Esophagus (tissue), 2 donors: Measurements from ENCODE around the gene PRIMPOL. TPM values are rescaled to one million over a fixed set of nuclear protein-coding genes. Genes with fewer than 3 reads are reported as not detected.

Source experiments
- H3K27ac ChIP-seq, 2 donors: one replicate each; pipeline ENCODE4 v1.5.1; 2013; ENCODE audit warnings: low read depth in 2 of 2, mild to moderate bottlenecking in 2 of 2, inconsistent platforms in 1 of 2, low read length in 1 of 2, moderate library complexity in 1 of 2
- H3K27me3 ChIP-seq, 2 donors: one replicate each; pipeline ENCODE4 v1.6.1; 2013; ENCODE audit warnings: low read length in 2 of 2, control low read depth in 1 of 2, mild to moderate bottlenecking in 1 of 2; ENCODE audit not compliant: insufficient read depth in 2 of 2, control insufficient read depth in 1 of 2
- H3K36me3 ChIP-seq, 2 donors: one replicate each; pipeline ENCODE4 v1.6.1; 2013; ENCODE audit warnings: low read length in 1 of 2; ENCODE audit not compliant: control insufficient read depth in 2 of 2, insufficient read depth in 2 of 2
- H3K4me1 ChIP-seq, 2 donors: one replicate each; pipeline ENCODE4 v1.6.1; 2013; ENCODE audit warnings: low read length in 1 of 2; ENCODE audit not compliant: control insufficient read depth in 2 of 2, insufficient read depth in 2 of 2
- H3K4me3 ChIP-seq, 2 donors: one replicate each; pipeline ENCODE4 v1.5.1; 2013; ENCODE audit warnings: low read length in 2 of 2, mild to moderate bottlenecking in 2 of 2, low read depth in 1 of 2, moderate library complexity in 1 of 2
- H3K9me3 ChIP-seq, 2 donors: one replicate each; pipeline ENCODE4 v1.6.1; 2013; ENCODE audit warnings: mild to moderate bottlenecking in 2 of 2, low read depth in 1 of 2, low read length in 1 of 2, moderate library complexity in 1 of 2; ENCODE audit not compliant: control insufficient read depth in 2 of 2, insufficient read depth in 1 of 2
- WGBS, 2 donors: extraction: QIAGEN DNeasy Blood & Tissue Kit; methylation state at CpG; one replicate each; pipeline ENCODE4 v1.1.7; 2013; 5-methylcytosine and 5-hydroxymethylcytosine counted together
- polyA plus RNA-seq, 2 donors: library from polyadenylated mRNA; stranded (reverse); fragments of 200-250 nt; gene quantifications; one replicate each; pipeline ENCODE4 v1.2.3, GENCODE V29; 2013
- donor health status: healthy with polysubstance abuse.
- donor health status: Bipolar disorder and iron deficiency.

Gene PRIMPOL
- polyA plus RNA-seq, 2 donors: 5.9 to 27.3 TPM

- no peak overlapping the region for H3K4me3 ChIP-seq
- H3K36me3 ChIP-seq: peaks cover 10 to 12% of the 10 kb centered on the region in 2 donors
- H3K27me3 ChIP-seq: no peaks in the 10 kb centered on the region
- WGBS, 2 donors: 97 to 99% methylated on average over 4 of the region's 4 CpGs
- H3K27ac ChIP-seq: no peak overlapping the region
- no peaks in the 10 kb centered on the region for H3K4me1 ChIP-seq
- no peaks in the 10 kb centered on the region for H3K9me3 ChIP-seq
Observed at GRCh38 chr4:184636144-184636543, 13.4 kb upstream of the PRIMPOL start.

GRCh38 chr4:184636897-184637296 is 12.6 kb upstream of the PRIMPOL start:
- Histone ChIP-seq H3K9me3 (no peaks in the 10 kb centered on the region), H3K36me3 (peaks cover 10 to 12% of the 10 kb centered on the region in 2 donors), H3K27ac (no peak overlapping the region), H3K4me3 (no peak overlapping the region), H3K27me3 (no peaks in the 10 kb centered on the region), H3K4me1 (no peaks in the 10 kb centered on the region)
- WGBS, 2 donors: 79 to 98% methylated on average over 4 of the region's 4 CpGs

GRCh38 chr4:184641022-184641421 is 8.5 kb upstream of the PRIMPOL start:
- Histone ChIP-seq H3K27me3 (no peaks in the 10 kb centered on the region), H3K4me3 (no peak overlapping the region), H3K36me3 (peaks cover 5 to 11% of the 10 kb centered on the region in 2 donors), H3K4me1 (peaks cover 0 to 2% of the 10 kb centered on the region in 2 donors), H3K27ac (no peak overlapping the region), H3K9me3 (no peaks in the 10 kb centered on the region)
- WGBS, 2 donors: 78 to 81% methylated on average over 3 of the region's 3 CpGs

- 96 to 97% methylated on average over 5 of the region's 5 CpGs for WGBS, 2 donors
- Histone ChIP-seq H3K4me1 (peaks cover 0 to 2% of the 10 kb centered on the region in 2 donors), H3K27ac (no peak overlapping the region), H3K27me3 (no peaks in the 10 kb centered on the region), H3K36me3 (peaks cover 5 to 8% of the 10 kb centered on the region in 2 donors), H3K9me3 (no peaks in the 10 kb centered on the region), H3K4me3 (no peak overlapping the region)
Observed at GRCh38 chr4:184641451-184641850, 8.1 kb upstream of the PRIMPOL start.

GRCh38 chr4:184643731-184644130 is 5.8 kb upstream of the PRIMPOL start:
- H3K9me3 ChIP-seq: no peaks in the 10 kb centered on the region
- 77 to 85% methylated on average over 1 of the region's 1 CpG for WGBS, 2 donors

GRCh38 chr4:184644553-184645307 is 4.8 kb upstream of the PRIMPOL start:
- Histone ChIP-seq H3K4me1 (peaks cover 0 to 7% of the 10 kb centered on the region in 2 donors), H3K36me3 (no peaks in the 10 kb centered on the region), H3K9me3 (no peaks in the 10 kb centered on the region), H3K4me3 (no peak overlapping the region), H3K27me3 (no peaks in the 10 kb centered on the region), H3K27ac (no peak overlapping the region)
- WGBS, 2 donors: 80 to 89% methylated on average over 9 of the region's 9 CpGs

More at GRCh38 chr4:184643731-184644130, 5.8 kb upstream of the PRIMPOL start:
- H3K36me3 ChIP-seq: no peaks in the 10 kb centered on the region
- H3K4me1 ChIP-seq: peaks cover 0 to 7% of the 10 kb centered on the region in 2 donors
- no peaks in the 10 kb centered on the region for H3K27me3 ChIP-seq
- no peak overlapping the region for H3K27ac ChIP-seq
- no peak overlapping the region for H3K4me3 ChIP-seq

- WGBS, 2 donors: 44 to 56% methylated on average over 6 of the region's 6 CpGs
- H3K27me3 ChIP-seq: no peaks in the 10 kb centered on the region
- H3K9me3 ChIP-seq: no peaks in the 10 kb centered on the region
- no peak overlapping the region for H3K27ac ChIP-seq
- H3K4me1 ChIP-seq: peaks cover 0 to 7% of the 10 kb centered on the region in 2 donors
- no peak overlapping the region for H3K4me3 ChIP-seq
- no peaks in the 10 kb centered on the region for H3K36me3 ChIP-seq
Observed at GRCh38 chr4:184645904-184646610, 3.5 kb upstream of the PRIMPOL start.

GRCh38 chr4:184647266-184648053 is 2.1 kb upstream of the PRIMPOL start:
- Histone ChIP-seq H3K9me3 (no peaks in the 10 kb centered on the region), H3K36me3 (no peaks in the 10 kb centered on the region), H3K27me3 (no peaks in the 10 kb centered on the region), H3K4me3 (peak overlapping the region; percentile 58 to 68), H3K27ac (peak overlapping the region in 1 of 2 donors; percentile 94), H3K4me1 (peaks cover 0 to 7% of the 10 kb centered on the region in 2 donors)
- WGBS, 2 donors: 45 to 52% methylated on average over 7 of the region's 7 CpGs

- H3K9me3 ChIP-seq: no peaks in the 10 kb centered on the region
- peak overlapping the region; percentile 58 to 68 for H3K4me3 ChIP-seq
- peaks cover 0 to 7% of the 10 kb centered on the region in 2 donors for H3K4me1 ChIP-seq
- peak overlapping the region; percentile 94 to 99 for H3K27ac ChIP-seq
- no peaks in the 10 kb centered on the region for H3K27me3 ChIP-seq
- WGBS, 2 donors: 7% methylated on average over 6 of the region's 6 CpGs
- peaks cover 0 to under 1% of the 10 kb centered on the region in 2 donors for H3K36me3 ChIP-seq
Observed at GRCh38 chr4:184648054-184648312, 1.6 kb upstream of the PRIMPOL start.
